Measurements from ENCODE around the gene MOCS3. TPM values are rescaled to one million over a fixed set of nuclear protein-coding genes. Genes with fewer than 3 reads are reported as not detected.
A peak's percentile ranks its signal among the peaks of the same experiment; 100 is the strongest.

MOCS3 gene
- total and polyA plus RNA-seq, 2 of the 4 experiments (the other 2 are of a cell fraction): 3.3 to 9.9 TPM

DNA sequence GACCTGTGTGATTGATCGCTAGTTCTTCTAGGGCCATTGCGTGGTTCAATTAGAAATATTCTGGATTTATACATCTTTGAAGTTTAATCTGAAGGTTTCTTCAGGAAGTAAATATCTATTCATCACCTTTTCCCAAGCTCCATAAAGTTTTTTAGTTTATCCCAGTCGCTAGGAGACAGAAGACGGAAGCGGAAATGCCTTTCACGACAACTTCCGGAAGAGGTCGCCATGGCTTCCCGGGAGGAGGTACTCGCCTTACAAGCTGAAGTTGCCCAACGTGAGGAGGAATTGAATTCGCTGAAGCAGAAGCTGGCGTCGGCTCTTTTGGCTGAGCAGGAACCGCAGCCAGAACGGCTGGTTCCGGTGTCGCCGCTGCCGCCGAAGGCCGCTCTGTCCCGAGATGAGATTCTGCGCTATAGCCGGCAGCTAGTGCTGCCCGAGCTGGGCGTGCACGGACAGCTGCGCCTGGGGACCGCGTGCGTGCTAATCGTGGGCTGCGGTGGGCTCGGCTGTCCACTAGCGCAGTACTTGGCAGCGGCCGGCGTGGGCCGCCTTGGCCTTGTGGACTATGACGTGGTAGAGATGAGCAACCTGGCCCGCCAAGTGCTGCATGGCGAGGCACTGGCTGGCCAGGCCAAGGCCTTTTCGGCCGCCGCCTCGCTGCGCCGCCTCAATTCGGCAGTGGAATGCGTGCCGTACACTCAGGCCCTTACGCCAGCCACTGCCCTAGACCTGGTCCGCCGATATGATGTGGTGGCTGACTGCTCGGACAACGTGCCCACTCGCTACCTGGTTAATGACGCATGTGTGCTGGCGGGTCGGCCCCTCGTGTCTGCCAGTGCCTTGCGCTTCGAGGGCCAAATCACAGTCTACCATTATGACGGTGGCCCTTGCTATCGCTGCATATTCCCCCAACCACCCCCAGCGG is at the start of gene MOCS3 (continued):
- TF ChIP-seq NFE2L2 (IDR thresholded peaks at IDR 0.05; ENCODE audit: low read depth, low read length): no peak
- peak; percentile 91 for TF ChIP-seq MXI1 (IDR thresholded peaks at IDR 0.05; ENCODE audit: borderline replicate concordance, low read depth, low read length)
- TF ChIP-seq CHD1 (IDR thresholded peaks at IDR 0.05; ENCODE audit: low read depth, low read length): 0 out of 2 replicates have a peak, but pooled peaks have one; percentile 28
- TF ChIP-seq POLR2A (IDR thresholded peaks at IDR 0.05; ENCODE audit: low read depth, low read length): peak; percentile 78; the same call in 1 of the 2 replicates
- TF ChIP-seq, protein P1, sequence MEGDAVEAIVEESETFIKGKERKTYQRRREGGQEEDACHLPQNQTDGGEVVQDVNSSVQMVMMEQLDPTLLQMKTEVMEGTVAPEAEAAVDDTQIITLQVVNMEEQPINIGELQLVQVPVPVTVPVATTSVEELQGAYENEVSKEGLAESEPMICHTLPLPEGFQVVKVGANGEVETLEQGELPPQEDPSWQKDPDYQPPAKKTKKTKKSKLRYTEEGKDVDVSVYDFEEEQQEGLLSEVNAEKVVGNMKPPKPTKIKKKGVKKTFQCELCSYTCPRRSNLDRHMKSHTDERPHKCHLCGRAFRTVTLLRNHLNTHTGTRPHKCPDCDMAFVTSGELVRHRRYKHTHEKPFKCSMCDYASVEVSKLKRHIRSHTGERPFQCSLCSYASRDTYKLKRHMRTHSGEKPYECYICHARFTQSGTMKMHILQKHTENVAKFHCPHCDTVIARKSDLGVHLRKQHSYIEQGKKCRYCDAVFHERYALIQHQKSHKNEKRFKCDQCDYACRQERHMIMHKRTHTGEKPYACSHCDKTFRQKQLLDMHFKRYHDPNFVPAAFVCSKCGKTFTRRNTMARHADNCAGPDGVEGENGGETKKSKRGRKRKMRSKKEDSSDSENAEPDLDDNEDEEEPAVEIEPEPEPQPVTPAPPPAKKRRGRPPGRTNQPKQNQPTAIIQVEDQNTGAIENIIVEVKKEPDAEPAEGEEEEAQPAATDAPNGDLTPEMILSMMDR (conservative IDR thresholded peaks at IDR 0.05; ENCODE audit: low read depth, low read length): 0 out of 2 replicates have a peak, but pooled peaks have one; percentile 0
